GM12873 (cell line): ENCODE measurements around the gene CCL7.

Experiments
- CTCF ChIP-seq: IDR thresholded peaks from 2 replicates; pipeline ENCODE4 v1.5.1; 2012; ENCODE audit warnings: low read depth, mild to moderate bottlenecking, moderate library complexity, low read length, control low read depth; ENCODE audit not compliant: insufficient read depth; ENCODE audit errors: missing control alignments

Gene CCL7

DNA sequence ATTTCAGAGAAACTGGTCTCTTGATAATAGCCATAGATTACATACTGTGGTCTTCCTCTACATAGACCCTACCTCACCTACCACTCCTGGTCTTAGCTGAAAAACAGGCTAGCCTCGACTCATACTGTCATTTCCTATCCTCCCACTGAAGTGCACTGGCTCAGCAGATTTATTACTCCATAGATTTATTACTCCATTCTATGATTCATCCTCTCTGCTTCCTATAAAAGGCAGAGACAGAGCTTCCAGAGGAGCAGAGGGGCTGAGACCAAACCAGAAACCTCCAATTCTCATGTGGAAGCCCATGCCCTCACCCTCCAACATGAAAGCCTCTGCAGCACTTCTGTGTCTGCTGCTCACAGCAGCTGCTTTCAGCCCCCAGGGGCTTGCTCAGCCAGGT is at the start of gene CCL7:
TSS of gene CCL7 (plus strand) at position 253 of the 400 bp plus-strand sequence. CDS start at position 323, 70 bp downstream.
- no peak for TF ChIP-seq CTCF

- TF ChIP-seq CTCF: no peak
Observed at GRCh38 chr17:34220752-34221395, 49.1 kb upstream of the CCL7 start.

DNA sequence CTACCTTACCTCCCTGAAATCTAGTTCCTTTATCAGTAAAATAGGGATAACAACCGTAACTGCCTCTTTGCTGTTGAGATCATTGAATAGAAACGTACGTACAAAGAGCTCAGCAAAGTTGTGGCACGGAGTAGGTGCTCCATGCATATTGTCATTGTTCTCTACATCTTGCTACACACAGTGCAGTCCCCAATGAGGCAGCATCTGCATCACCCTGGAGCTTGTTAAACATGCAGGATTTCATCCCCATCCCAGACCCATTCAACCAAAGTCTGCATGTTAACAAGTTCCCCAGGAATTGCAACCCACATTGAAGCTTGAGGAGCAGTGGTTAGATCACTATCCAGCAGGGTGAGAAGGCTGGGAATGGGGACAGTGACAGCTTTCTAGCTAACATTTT is 48.6 kb upstream of the CCL7 start:
- no peak for TF ChIP-seq CTCF

DNA sequence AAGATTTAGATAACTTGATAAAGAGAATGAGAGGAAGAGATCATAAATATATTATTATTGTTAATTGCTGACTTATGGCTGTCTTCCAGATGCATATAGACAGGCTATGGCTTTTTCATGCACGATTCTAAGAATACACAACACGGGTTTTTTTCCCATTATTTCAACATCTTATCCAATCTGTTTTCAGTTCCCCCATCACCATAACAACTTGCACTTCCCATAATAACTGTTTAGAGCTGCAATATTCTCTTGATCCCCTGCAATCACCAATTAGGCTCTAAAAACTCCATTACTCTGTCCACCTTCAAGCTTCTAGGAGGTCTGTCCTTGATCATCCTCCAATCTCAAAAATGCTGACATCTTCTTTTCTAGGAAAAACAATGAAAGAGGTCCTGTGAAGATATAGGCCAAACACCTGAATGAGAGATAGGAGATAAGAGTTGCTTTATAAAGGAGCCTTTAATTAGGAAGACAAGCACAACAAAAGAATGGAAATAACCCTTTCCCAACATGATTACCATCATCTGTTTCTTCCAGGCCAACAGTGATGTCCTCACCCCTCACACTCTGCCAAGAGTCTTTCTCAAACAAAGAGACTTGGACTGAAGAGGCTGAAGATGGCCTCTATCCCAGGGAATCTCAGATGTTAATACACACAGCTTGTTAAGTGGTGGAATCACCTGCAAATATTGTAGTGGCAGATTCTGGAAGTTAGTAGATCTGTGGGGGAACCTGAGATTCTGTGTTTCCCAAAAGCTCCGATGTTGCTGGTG is 47.1 kb upstream of the CCL7 start:
- no peak for TF ChIP-seq CTCF

DNA sequence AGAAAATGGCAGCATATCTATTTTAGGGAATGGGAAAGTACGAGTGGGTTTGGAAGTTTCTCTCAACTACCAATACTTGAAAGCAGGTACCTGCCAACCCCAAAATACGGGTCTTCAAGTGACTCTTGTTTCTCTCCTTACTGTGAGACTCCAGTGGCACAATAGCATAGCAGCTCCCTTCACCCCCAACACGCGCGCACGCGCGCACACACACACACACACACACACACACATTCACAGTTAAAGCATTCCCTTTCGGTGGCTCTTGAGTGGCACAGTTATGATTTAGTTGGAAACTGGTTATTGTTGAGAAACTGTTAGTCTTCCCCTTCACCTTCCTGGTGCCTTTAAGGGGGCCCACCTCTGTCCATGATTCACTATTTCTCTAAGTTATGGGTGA is 45.0 kb upstream of the CCL7 start:
- TF ChIP-seq CTCF: no peak

DNA sequence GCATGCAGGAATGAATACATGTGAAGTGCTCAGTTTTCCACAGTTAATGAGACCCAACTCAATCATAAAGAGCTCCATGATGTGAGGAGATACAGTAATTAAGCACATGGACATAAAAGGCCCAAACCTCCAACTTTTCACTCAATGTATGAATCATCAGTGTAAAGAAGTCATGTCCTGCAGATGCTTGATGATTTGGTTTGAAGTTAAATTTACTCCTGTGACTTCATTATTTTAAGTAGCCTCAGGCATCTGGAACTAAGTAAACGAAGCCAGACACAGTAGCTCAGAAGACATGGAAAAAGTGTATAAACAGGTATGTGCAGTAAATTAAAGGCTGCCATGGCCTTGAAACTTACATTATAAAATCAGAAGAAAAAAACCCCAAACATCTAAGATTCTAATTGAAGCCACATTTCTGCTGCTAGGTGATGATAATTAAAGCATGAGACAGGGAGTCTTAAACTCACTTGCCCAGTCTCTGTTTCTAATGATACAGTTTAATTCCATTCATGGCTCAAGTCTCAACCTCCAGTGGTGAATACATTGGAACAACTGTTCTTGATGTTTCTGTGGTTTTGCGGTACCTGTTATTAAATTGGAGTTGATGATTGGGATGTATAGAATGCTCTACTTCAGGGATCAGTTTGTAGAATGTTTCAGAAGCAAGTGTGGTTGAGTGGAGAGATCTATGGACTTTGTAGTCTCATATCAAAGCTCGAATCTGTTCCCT is 43.8 kb upstream of the CCL7 start:
- no peak for TF ChIP-seq CTCF

DNA sequence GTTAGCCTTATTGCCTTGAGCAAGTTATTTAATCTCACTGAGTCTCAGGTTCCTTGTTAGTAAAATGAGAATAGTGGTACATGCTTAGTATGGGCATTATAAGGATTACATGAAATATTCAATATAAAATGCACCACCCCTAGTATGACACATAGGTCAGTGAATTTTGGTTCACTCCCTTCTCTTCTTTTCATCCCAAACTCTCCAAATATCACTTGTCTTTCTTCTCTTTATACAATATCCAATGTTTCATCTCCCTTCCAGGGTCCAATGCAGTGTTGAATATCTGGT is 43.3 kb upstream of the CCL7 start:
- no peak for TF ChIP-seq CTCF
